C4-2B (cell line): Measurements from ENCODE around the gene HCRT.
A peak's percentile ranks its signal among the peaks of the same experiment; 100 is the strongest.

ENCODE experiments used
- H3K27ac ChIP-seq: fragments of 450-650 bp; 2 replicates; pipeline ENCODE4 v1.5.1; 2017
- CTCF ChIP-seq: fragments of 450-650 bp; conservative IDR thresholded peaks from 2 replicates; pipeline ENCODE4 v1.5.1; 2017; ENCODE audit warnings: mild to moderate bottlenecking
- ZFX ChIP-seq: fragments of 450-650 bp; IDR thresholded peaks from 2 replicates; pipeline ENCODE4 v1.6.1; 2017

The HCRT gene

GRCh38 chr17:42202159-42202558 lies 16.9 kb upstream of the HCRT start:
- TF ChIP-seq ZFX: no peak
- no peak overlapping the region for H3K27ac ChIP-seq

- no peak overlapping the region for H3K27ac ChIP-seq
- TF ChIP-seq ZFX (no peak), CTCF (no peak)
These were observed 16.2 kb upstream of the HCRT start for GRCh38 chr17:42201458-42201772.

GRCh38 chr17:42200706-42201457 lies 15.6 kb upstream of the HCRT start:
- H3K27ac ChIP-seq: no peak overlapping the region

GRCh38 chr17:42199416-42200011 lies 14.3 kb upstream of the HCRT start:
- TF ChIP-seq ZFX (no peak), CTCF (no peak)
- no peak overlapping the region for H3K27ac ChIP-seq

More at GRCh38 chr17:42200706-42201457, 15.6 kb upstream of the HCRT start:
- TF ChIP-seq CTCF: no peak
- no peak for TF ChIP-seq ZFX

GRCh38 chr17:42198897-42199296 lies 13.6 kb upstream of the HCRT start:
- H3K27ac ChIP-seq: no peak overlapping the region
- TF ChIP-seq CTCF: no peak
- no peak for TF ChIP-seq ZFX

GRCh38 chr17:42197564-42198156 lies 12.4 kb upstream of the HCRT start:
- TF ChIP-seq CTCF: no peak
- TF ChIP-seq ZFX: no peak
- H3K27ac ChIP-seq: no peak overlapping the region

- peak within 1 kb of the TSS; percentile 62 for H3K27ac ChIP-seq
- no peak for TF ChIP-seq CTCF
- no peak for TF ChIP-seq ZFX
These were observed 9.0 kb upstream of the HCRT start, which contains the start of gene GHDC for GRCh38 chr17:42193969-42194899. Gene GHDC (minus strand): TSS chr17:42194494. CDS start chr17:42193581, 913 bp downstream.
